Trophoblast cell (in vitro differentiated cells and primary cell): Measurements from ENCODE around the gene GNAI2.

ENCODE experiments used
- DNase-seq, 2 donors: peaks; one replicate each; pipeline ENCODE4 v3.0.0-alpha.2; 2016
- H2AFZ ChIP-seq: 2 replicates; pipeline ENCODE4 v1.6.1; 2013; ENCODE audit warnings: low read length, moderate library complexity, mild to moderate bottlenecking; ENCODE audit not compliant: insufficient read depth, poor library complexity
- H2AK5ac ChIP-seq: 2 replicates; pipeline ENCODE4 v1.6.1; 2013; ENCODE audit warnings: mild to moderate bottlenecking, low read length
- H2BK120ac ChIP-seq: 2 replicates; pipeline ENCODE4 v1.6.1; 2013; ENCODE audit warnings: low read length, mild to moderate bottlenecking, moderate library complexity; ENCODE audit not compliant: insufficient read depth, poor library complexity
- H2BK12ac ChIP-seq: 2 replicates; pipeline ENCODE4 v1.6.1; 2013; ENCODE audit warnings: mild to moderate bottlenecking, low read length, moderate library complexity
- H2BK5ac ChIP-seq: 2 replicates; pipeline ENCODE4 v1.6.1; 2013; ENCODE audit warnings: low read length, low read depth, moderate library complexity, mild to moderate bottlenecking; ENCODE audit not compliant: poor library complexity
- H3K14ac ChIP-seq: 2 replicates; pipeline ENCODE4 v1.6.1; 2013; ENCODE audit warnings: mild to moderate bottlenecking, low read length
- H3K18ac ChIP-seq: 2 replicates; pipeline ENCODE4 v1.6.1; 2013; ENCODE audit warnings: mild to moderate bottlenecking, low read length
- H3K23ac ChIP-seq: 2 replicates; pipeline ENCODE4 v1.6.1; 2013; ENCODE audit warnings: low read length
- H3K27ac ChIP-seq: 2 replicates; pipeline ENCODE4 v1.5.1; 2013; ENCODE audit warnings: low read depth, mild to moderate bottlenecking, inconsistent platforms, low read length, moderate library complexity
- H3K27me3 ChIP-seq: 2 replicates; pipeline ENCODE4 v1.6.1; 2013; ENCODE audit warnings: inconsistent platforms, mild to moderate bottlenecking, low read length, moderate library complexity; ENCODE audit not compliant: insufficient read depth
- H3K36me3 ChIP-seq, 2 experiments: 1 replicate in 1 of 2; 2 replicates in 1 of 2; pipeline ENCODE4 v1.6.1; 2013; ENCODE audit warnings: low read length in 2 of 2, mild to moderate bottlenecking in 2 of 2, moderate library complexity in 1 of 2; ENCODE audit not compliant: insufficient read depth in 2 of 2, control insufficient read depth in 1 of 2
- H3K4ac ChIP-seq: 2 replicates; pipeline ENCODE4 v1.6.1; 2013; ENCODE audit warnings: low read depth, mild to moderate bottlenecking, low read length, moderate library complexity
- H3K4me1 ChIP-seq, 2 experiments: 1 replicate in 1 of 2; 2 replicates in 1 of 2; pipeline ENCODE4 v1.6.1; 2013; ENCODE audit warnings: low read length in 2 of 2, mild to moderate bottlenecking in 2 of 2, moderate library complexity in 1 of 2; ENCODE audit not compliant: insufficient read depth in 2 of 2, control insufficient read depth in 1 of 2
- H3K4me2 ChIP-seq: 2 replicates; pipeline ENCODE4 v1.6.1; 2013; ENCODE audit warnings: inconsistent platforms, mild to moderate bottlenecking, low read length, moderate library complexity
- H3K4me3 ChIP-seq: 2 replicates; pipeline ENCODE4 v1.5.1; 2013; ENCODE audit warnings: mild to moderate bottlenecking, low read depth, low read length, inconsistent platforms
- H3K79me1 ChIP-seq: one replicate; pipeline ENCODE4 v1.6.1; 2013; ENCODE audit warnings: low read length
- H3K79me2 ChIP-seq: 2 replicates; pipeline ENCODE4 v1.6.1; 2013; ENCODE audit warnings: low read length, mild to moderate bottlenecking; ENCODE audit not compliant: control insufficient read depth, insufficient read depth, poor library complexity
- H3K9ac ChIP-seq: 2 replicates; pipeline ENCODE4 v1.6.1; 2013; ENCODE audit warnings: mild to moderate bottlenecking, low read length
- H3K9me3 ChIP-seq: 2 replicates; pipeline ENCODE4 v1.6.1; 2013; ENCODE audit warnings: low read depth, mild to moderate bottlenecking, control low read depth, inconsistent platforms, low read length; ENCODE audit not compliant: insufficient read depth
- H4K12ac ChIP-seq: 2 replicates; pipeline ENCODE4 v1.6.1; 2013; ENCODE audit warnings: low read depth, mild to moderate bottlenecking, low read length, moderate library complexity
- H4K8ac ChIP-seq: 2 replicates; pipeline ENCODE4 v1.6.1; 2013; ENCODE audit warnings: low read depth, mild to moderate bottlenecking, low read length, moderate library complexity
- H4K91ac ChIP-seq: one replicate; pipeline ENCODE4 v1.6.1; 2013; ENCODE audit warnings: low read depth, mild to moderate bottlenecking, low read length, moderate library complexity
- WGBS: extraction: QIAGEN DNeasy Blood & Tissue Kit; methylation state at CpG from one replicate; pipeline ENCODE4 v1.1.7; 2013; ENCODE audit warnings: missing lambda C conversion rate; ENCODE audit not compliant: insufficient read length, insufficient coverage; ENCODE audit errors: extremely low coverage; 5-methylcytosine and 5-hydroxymethylcytosine counted together

The GNAI2 gene

GRCh38 chr3:50213373-50213772, 22.6 kb upstream of the GNAI2 start:
- no peaks in the 10 kb centered on the region for H3K79me2 ChIP-seq
- no peak overlapping the region for H2AFZ ChIP-seq
- H4K8ac ChIP-seq: no peak overlapping the region
- H3K4me1 ChIP-seq: peaks cover 2 to 3% of the 10 kb centered on the region in 2 experiments
- H3K27ac ChIP-seq: no peak overlapping the region
- WGBS: no CpG with 5 or more reads among the region's 12 CpGs
- no peak overlapping the region for H3K23ac ChIP-seq
- H3K4me2 ChIP-seq: no peak overlapping the region
- no peaks in the 10 kb centered on the region for H3K79me1 ChIP-seq
- no peak for DNase-seq
- H3K4ac ChIP-seq: no peak overlapping the region
- H2BK120ac ChIP-seq: no peak overlapping the region
- H3K18ac ChIP-seq: no peak overlapping the region
- H3K9me3 ChIP-seq: peaks cover 3% of the 10 kb centered on the region
- no peak overlapping the region for H3K14ac ChIP-seq
- H4K91ac ChIP-seq: no peak overlapping the region
- no peak overlapping the region for H2BK5ac ChIP-seq
- H2AK5ac ChIP-seq: no peak overlapping the region
- H3K4me3 ChIP-seq: no peak overlapping the region
- peaks cover 0 to 2% of the 10 kb centered on the region in 2 experiments for H3K36me3 ChIP-seq
- H3K9ac ChIP-seq: no peak overlapping the region
- H4K12ac ChIP-seq: no peak overlapping the region
- no peak overlapping the region for H2BK12ac ChIP-seq
- no peaks in the 10 kb centered on the region for H3K27me3 ChIP-seq

DNA sequence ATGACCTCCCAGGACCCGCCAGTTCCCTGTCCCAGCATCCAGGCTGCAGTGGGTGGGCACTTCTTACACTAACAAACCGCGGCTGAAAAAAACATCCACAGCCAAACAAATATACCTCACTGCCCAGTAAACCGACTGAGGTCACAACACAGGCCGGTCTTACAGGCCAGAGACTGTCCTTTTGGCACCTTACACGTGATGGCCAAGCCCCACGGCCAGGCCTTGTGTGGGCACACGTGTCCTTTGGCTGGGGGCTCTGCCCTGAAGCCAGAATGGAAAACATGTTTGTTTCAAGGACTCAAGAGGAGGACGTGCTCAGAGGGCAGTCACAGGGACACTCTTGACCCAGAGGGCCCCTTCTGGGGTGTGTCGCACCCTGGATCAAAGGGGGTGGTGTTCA, 21.2 kb upstream of the GNAI2 start:
- Histone ChIP-seq H3K36me3 (peaks cover 2 to 4% of the 10 kb centered on the region in 2 experiments), H3K4me2 (no peak overlapping the region), H3K79me2 (no peaks in the 10 kb centered on the region), H4K8ac (no peak overlapping the region), H3K9me3 (peaks cover 3% of the 10 kb centered on the region), H3K27ac (no peak overlapping the region), H3K27me3 (no peaks in the 10 kb centered on the region), H4K91ac (no peak overlapping the region), H3K4me1 (peaks cover 2 to 3% of the 10 kb centered on the region in 2 experiments), H2BK120ac (no peak overlapping the region), H2BK12ac (no peak overlapping the region), H3K23ac (no peak overlapping the region), H3K14ac (no peak overlapping the region), H2AFZ (no peak overlapping the region), H2AK5ac (no peak overlapping the region), H3K4me3 (no peak overlapping the region), H3K9ac (no peak overlapping the region), H3K18ac (no peak overlapping the region), H3K79me1 (no peaks in the 10 kb centered on the region), H4K12ac (no peak overlapping the region), H3K4ac (no peak overlapping the region), H2BK5ac (no peak overlapping the region)
- DNase-seq: no peak
- no CpG with 5 or more reads among the region's 10 CpGs for WGBS

DNA sequence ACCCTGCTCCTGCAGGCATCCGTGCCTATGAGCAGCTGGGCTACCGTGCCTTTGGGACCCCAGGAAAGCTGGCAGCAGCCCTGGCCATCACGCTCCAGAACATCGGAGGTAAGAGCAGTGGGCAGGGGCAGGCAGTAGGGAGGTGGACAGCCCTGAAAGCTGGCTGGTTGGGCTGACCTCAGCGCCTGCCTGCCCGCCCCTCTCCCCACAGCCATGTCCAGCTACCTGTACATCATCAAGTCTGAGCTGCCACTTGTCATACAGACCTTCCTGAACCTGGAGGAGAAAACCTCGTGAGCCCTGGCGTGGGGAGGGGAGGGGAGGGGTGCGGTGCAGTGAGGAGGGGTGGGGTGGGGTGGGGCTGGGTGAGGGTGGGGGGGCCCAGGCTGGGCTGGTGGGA, 20.5 kb upstream of the GNAI2 start:
- Histone ChIP-seq H3K9ac (no peak overlapping the region), H2BK120ac (no peak overlapping the region), H3K79me1 (no peaks in the 10 kb centered on the region), H3K4me2 (no peak overlapping the region), H3K18ac (no peak overlapping the region), H2AFZ (no peak overlapping the region), H3K36me3 (peaks cover 2 to 4% of the 10 kb centered on the region in 2 experiments), H2BK12ac (no peak overlapping the region), H3K9me3 (peaks cover 3% of the 10 kb centered on the region), H3K27me3 (no peaks in the 10 kb centered on the region), H4K91ac (no peak overlapping the region), H3K27ac (no peak overlapping the region), H3K4ac (no peak overlapping the region), H3K14ac (no peak overlapping the region), H4K8ac (no peak overlapping the region), H3K4me3 (no peak overlapping the region), H2BK5ac (no peak overlapping the region), H2AK5ac (no peak overlapping the region), H3K79me2 (no peaks in the 10 kb centered on the region), H4K12ac (no peak overlapping the region), H3K4me1 (peaks cover 2 to 3% of the 10 kb centered on the region in 2 experiments), H3K23ac (no peak overlapping the region)
- DNase-seq: no peak
- no CpG with 5 or more reads among the region's 9 CpGs for WGBS

GRCh38 chr3:50217681-50218080, 18.3 kb upstream of the GNAI2 start:
- no peak overlapping the region for H3K4me3 ChIP-seq
- peaks cover 2 to 3% of the 10 kb centered on the region in 2 experiments for H3K4me1 ChIP-seq
- no peaks in the 10 kb centered on the region for H3K79me2 ChIP-seq
- no peak overlapping the region for H3K27ac ChIP-seq
- no peaks in the 10 kb centered on the region for H3K27me3 ChIP-seq
- peaks cover 2 to 4% of the 10 kb centered on the region in 2 experiments for H3K36me3 ChIP-seq
- H2BK120ac ChIP-seq: no peak overlapping the region
- H3K9me3 ChIP-seq: peaks cover 3% of the 10 kb centered on the region
- H3K9ac ChIP-seq: no peak overlapping the region
- H4K91ac ChIP-seq: no peak overlapping the region
- no peaks in the 10 kb centered on the region for H3K79me1 ChIP-seq
- H2BK12ac ChIP-seq: no peak overlapping the region
- no peak overlapping the region for H3K23ac ChIP-seq
- no peak overlapping the region for H3K14ac ChIP-seq
- DNase-seq: no peak
- H4K12ac ChIP-seq: no peak overlapping the region
- no peak overlapping the region for H2BK5ac ChIP-seq
- H3K4me2 ChIP-seq: no peak overlapping the region
- no peak overlapping the region for H3K18ac ChIP-seq
- H4K8ac ChIP-seq: no peak overlapping the region
- no peak overlapping the region for H3K4ac ChIP-seq
- no peak overlapping the region for H2AK5ac ChIP-seq
- no CpG with 5 or more reads among the region's 10 CpGs for WGBS
- no peak overlapping the region for H2AFZ ChIP-seq
